ENCODE measurements around the gene HRAS. TPM values are rescaled to one million over a fixed set of nuclear protein-coding genes. Genes with fewer than 3 reads are reported as not detected.
A peak's percentile ranks its signal among the peaks of the same experiment; 100 is the strongest.

Gene HRAS
- total and polyA plus RNA-seq, 2 of the 13 experiments (the other 11 are each of a cell fraction or from before 2014, with no cell fraction given): 32.9 to 50.0 TPM

- TF ChIP-seq FOXM1 (CRISPR knock-in tag; IDR thresholded peaks at IDR 0.05) (no peak), CCDC6 (CRISPR knock-in tag; IDR thresholded peaks at IDR 0.05) (no peak), CBX2 (IDR thresholded peaks at IDR 0.05; ENCODE audit: low read depth, low read length) (no peak), CBX2 (CRISPR knock-in tag; IDR thresholded peaks at IDR 0.05; ENCODE audit: low read depth) (no peak), ISX (CRISPR knock-in tag; conservative IDR thresholded peaks at IDR 0.05) (no peak), RAD21 (CRISPR knock-in tag; IDR thresholded peaks at IDR 0.05) (peak; percentile 28; the same call in 1 of the 2 replicates), ZBTB38 (CRISPR knock-in tag; IDR thresholded peaks at IDR 0.05) (peak; percentile 60; the same call in 1 of the 2 replicates), ZBTB44 (CRISPR knock-in tag; IDR thresholded peaks at IDR 0.05) (no peak), SKI (IDR thresholded peaks at IDR 0.05; ENCODE audit: partially characterized antibody) (peak; percentile 65), ZNF788 (CRISPR knock-in tag; IDR thresholded peaks at IDR 0.05; ENCODE audit: borderline replicate concordance) (no peak), NR3C1 (CRISPR knock-in tag; IDR thresholded peaks at IDR 0.05) (no peak), MTERF4 (CRISPR knock-in tag; IDR thresholded peaks at IDR 0.05) (no peak), ELF3 (CRISPR knock-in tag; IDR thresholded peaks at IDR 0.05) (no peak), ZNF550 (CRISPR knock-in tag; IDR thresholded peaks at IDR 0.05; ENCODE audit: borderline replicate concordance) (no peak), KDM2A (CRISPR knock-in tag; IDR thresholded peaks at IDR 0.05; ENCODE audit: borderline replicate concordance, low read depth) (peak; percentile 62; the same call in 1 of the 2 replicates), NONO (IDR thresholded peaks at IDR 0.05) (no peak), NONO (CRISPR knock-in tag; conservative IDR thresholded peaks at IDR 0.05) (no peak), NR2F6 (IDR thresholded peaks at IDR 0.05) (no peak), NR2F6 (CRISPR knock-in tag; IDR thresholded peaks at IDR 0.05) (0 out of 2 replicates have a peak, but pooled peaks have one; percentile 21), HIVEP1 (CRISPR knock-in tag; IDR thresholded peaks at IDR 0.05) (no peak), ATF7-NPFF (CRISPR knock-in tag; IDR thresholded peaks at IDR 0.05; ENCODE audit: low read depth) (no peak), ZNF713 (CRISPR knock-in tag; IDR thresholded peaks at IDR 0.05) (no peak), HDAC6 (IDR thresholded peaks at IDR 0.05; ENCODE audit: low read depth, low read length) (no peak), TEAD2 (CRISPR knock-in tag; IDR thresholded peaks at IDR 0.05) (no peak), TFDP2 (CRISPR knock-in tag; IDR thresholded peaks at IDR 0.05) (no peak), ELF4 (CRISPR knock-in tag; IDR thresholded peaks at IDR 0.05; ENCODE audit: borderline replicate concordance) (no peak), ADNP (CRISPR knock-in tag; IDR thresholded peaks at IDR 0.05) (peak; percentile 48; the same call in 1 of the 2 replicates)
These were observed 14.8 kb downstream of the HRAS start (continued) for GRCh38 chr11:520428-521176.
